ENCODE measurements around the gene THBS2. TPM values are rescaled to one million over a fixed set of nuclear protein-coding genes. Genes with fewer than 3 reads are reported as not detected.

Gene THBS2
- total RNA-seq, 1 donor from 2014 or later: 0.13 TPM

- Mint-ChIP-seq H3K4me3 (no peak overlapping the region), H3K36me3 (peaks cover 17% of the 10 kb centered on the region)
- H3K4me2 ChIP-seq: no peak overlapping the region
Measured at GRCh38 chr6:169246445-169246844, 7.2 kb downstream of the THBS2 start.

GRCh38 chr6:169244684-169245383, 8.8 kb downstream of the THBS2 start:
- Mint-ChIP-seq H3K27ac (no peak overlapping the region), H3K4me1 (no peaks in the 10 kb centered on the region), H3K27me3 (ENCODE audit: insufficient read depth, low read depth) (peaks cover 8% of the 10 kb centered on the region), H3K4me3 (no peak overlapping the region), H3K36me3 (peaks cover 17% of the 10 kb centered on the region), H3K9me3 (peaks cover 2% of the 10 kb centered on the region)
- DNase-seq (ENCODE audit: low spot score): no peak
- H3K27me3 ChIP-seq: no peaks in the 10 kb centered on the region
- H3K27ac ChIP-seq: no peak overlapping the region
- H3K9me3 ChIP-seq (ENCODE audit: low read depth): no peaks in the 10 kb centered on the region
- H3K4me3 ChIP-seq: no peak overlapping the region
- peaks cover 2% of the 10 kb centered on the region for H3K4me1 ChIP-seq
- no peaks in the 10 kb centered on the region for H4K20me1 ChIP-seq (ENCODE audit: low read depth)
- no peaks in the 10 kb centered on the region for H3K36me3 ChIP-seq
- H3K79me2 ChIP-seq (ENCODE audit: low read depth): no peaks in the 10 kb centered on the region
- no peak for TF ChIP-seq EZH2 (IDR thresholded peaks at IDR 0.05)
- TF ChIP-seq EZH2phosphoT487 (IDR thresholded peaks at IDR 0.05): no peak
- TF ChIP-seq, protein P1, sequence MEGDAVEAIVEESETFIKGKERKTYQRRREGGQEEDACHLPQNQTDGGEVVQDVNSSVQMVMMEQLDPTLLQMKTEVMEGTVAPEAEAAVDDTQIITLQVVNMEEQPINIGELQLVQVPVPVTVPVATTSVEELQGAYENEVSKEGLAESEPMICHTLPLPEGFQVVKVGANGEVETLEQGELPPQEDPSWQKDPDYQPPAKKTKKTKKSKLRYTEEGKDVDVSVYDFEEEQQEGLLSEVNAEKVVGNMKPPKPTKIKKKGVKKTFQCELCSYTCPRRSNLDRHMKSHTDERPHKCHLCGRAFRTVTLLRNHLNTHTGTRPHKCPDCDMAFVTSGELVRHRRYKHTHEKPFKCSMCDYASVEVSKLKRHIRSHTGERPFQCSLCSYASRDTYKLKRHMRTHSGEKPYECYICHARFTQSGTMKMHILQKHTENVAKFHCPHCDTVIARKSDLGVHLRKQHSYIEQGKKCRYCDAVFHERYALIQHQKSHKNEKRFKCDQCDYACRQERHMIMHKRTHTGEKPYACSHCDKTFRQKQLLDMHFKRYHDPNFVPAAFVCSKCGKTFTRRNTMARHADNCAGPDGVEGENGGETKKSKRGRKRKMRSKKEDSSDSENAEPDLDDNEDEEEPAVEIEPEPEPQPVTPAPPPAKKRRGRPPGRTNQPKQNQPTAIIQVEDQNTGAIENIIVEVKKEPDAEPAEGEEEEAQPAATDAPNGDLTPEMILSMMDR (IDR thresholded peaks at IDR 0.05): no peak
- no peak overlapping the region for H2AFZ ChIP-seq (replicated peaks)
- no peak overlapping the region for H3K9ac ChIP-seq
- H3K4me2 ChIP-seq: no peak overlapping the region
- peaks cover 9% of the 10 kb centered on the region for H3F3A ChIP-seq (ENCODE audit: low read depth)

More at GRCh38 chr6:169246445-169246844, 7.2 kb downstream of the THBS2 start:
- Histone ChIP-seq H4K20me1 (ENCODE audit: low read depth) (no peaks in the 10 kb centered on the region), H2AFZ (replicated peaks) (no peak overlapping the region), H3K4me3 (no peak overlapping the region), H3K9me3 (ENCODE audit: low read depth) (no peaks in the 10 kb centered on the region), H3K4me1 (peaks cover 2% of the 10 kb centered on the region), H3K9ac (no peak overlapping the region), H3K36me3 (no peaks in the 10 kb centered on the region), H3F3A (ENCODE audit: low read depth) (peaks cover 11% of the 10 kb centered on the region), H3K27ac (no peak overlapping the region), H3K27me3 (peaks cover 7% of the 10 kb centered on the region), H3K79me2 (ENCODE audit: low read depth) (no peaks in the 10 kb centered on the region)
- peaks cover 2% of the 10 kb centered on the region for H3K9me3 Mint-ChIP-seq
- H3K27ac Mint-ChIP-seq: no peak overlapping the region
- peaks cover 8% of the 10 kb centered on the region for H3K27me3 Mint-ChIP-seq (ENCODE audit: insufficient read depth, low read depth)
- no peak for DNase-seq (ENCODE audit: low spot score)
- H3K4me1 Mint-ChIP-seq: peaks cover 7% of the 10 kb centered on the region
- no peak for TF ChIP-seq EZH2 (IDR thresholded peaks at IDR 0.05)
- TF ChIP-seq EZH2phosphoT487 (IDR thresholded peaks at IDR 0.05): no peak
- TF ChIP-seq, protein P1 (IDR thresholded peaks at IDR 0.05): no peak

- Mint-ChIP-seq H3K27ac (no peak overlapping the region), H3K4me1 (no peaks in the 10 kb centered on the region), H3K4me3 (no peak overlapping the region), H3K27me3 (ENCODE audit: insufficient read depth, low read depth) (peaks cover 8% of the 10 kb centered on the region), H3K36me3 (peaks cover 16% of the 10 kb centered on the region), H3K9me3 (peaks cover 2% of the 10 kb centered on the region)
- Histone ChIP-seq H3K9me3 (ENCODE audit: low read depth) (no peaks in the 10 kb centered on the region), H3K4me3 (no peak overlapping the region), H3K36me3 (no peaks in the 10 kb centered on the region), H3K4me2 (no peak overlapping the region), H3K4me1 (peaks cover 4% of the 10 kb centered on the region), H3K79me2 (ENCODE audit: low read depth) (no peaks in the 10 kb centered on the region), H2AFZ (replicated peaks) (no peak overlapping the region), H3F3A (ENCODE audit: low read depth) (peaks cover 9% of the 10 kb centered on the region), H3K27me3 (no peaks in the 10 kb centered on the region), H3K27ac (no peak overlapping the region), H4K20me1 (ENCODE audit: low read depth) (no peaks in the 10 kb centered on the region), H3K9ac (no peak overlapping the region)
- TF ChIP-seq EZH2 (IDR thresholded peaks at IDR 0.05): no peak
- no peak for TF ChIP-seq EZH2phosphoT487 (IDR thresholded peaks at IDR 0.05)
- TF ChIP-seq, protein P1 (IDR thresholded peaks at IDR 0.05): no peak
- no peak for DNase-seq (ENCODE audit: low spot score)
Measured at GRCh38 chr6:169243661-169244060, 10.0 kb downstream of the THBS2 start.
